GM19043 (cell line): ENCODE measurements around the gene ATRNL1.
A peak's percentile ranks its signal among the peaks of the same experiment; 100 is the strongest.
"Not testable (repeated sequence)": the region's sequence is repeated elsewhere in the genome, so short reads cannot be mapped to it uniquely, and the experiment has no call there.

Source experiments
- ATAC-seq: cut with Tn5 transposase; IDR thresholded peaks from one replicate; pipeline ENCODE4 v1.9.1; 2021; ENCODE audit warnings: low read depth; ENCODE audit not compliant: unreplicated experiment

ATRNL1 gene

GRCh38 chr10:115209133-115209532 lies 116.0 kb downstream of the ATRNL1 start:
- ATAC-seq: peak; percentile 51

- no peak for ATAC-seq
These were observed 121.7 kb downstream of the ATRNL1 start for GRCh38 chr10:115214829-115215228.

DNA sequence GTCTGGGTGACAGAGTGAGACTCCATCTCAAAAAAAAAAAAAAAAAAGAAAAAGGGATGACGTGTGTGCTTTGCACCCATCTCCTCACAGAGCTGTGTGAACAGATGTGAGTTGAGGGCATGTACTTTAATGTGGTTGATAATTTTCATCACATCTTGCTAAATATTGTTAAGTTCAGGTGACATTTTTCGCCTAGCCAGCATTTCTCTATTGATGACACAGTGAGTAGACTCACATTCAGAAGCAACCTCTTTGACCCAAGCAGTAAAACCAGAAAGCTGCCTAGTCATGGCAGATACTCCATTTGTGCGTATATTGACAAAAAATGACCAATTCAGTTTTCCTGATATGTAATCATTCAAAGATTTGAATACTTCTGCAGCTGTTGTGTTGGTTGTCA lies 126.0 kb downstream of the ATRNL1 start:
- no peak for ATAC-seq

DNA sequence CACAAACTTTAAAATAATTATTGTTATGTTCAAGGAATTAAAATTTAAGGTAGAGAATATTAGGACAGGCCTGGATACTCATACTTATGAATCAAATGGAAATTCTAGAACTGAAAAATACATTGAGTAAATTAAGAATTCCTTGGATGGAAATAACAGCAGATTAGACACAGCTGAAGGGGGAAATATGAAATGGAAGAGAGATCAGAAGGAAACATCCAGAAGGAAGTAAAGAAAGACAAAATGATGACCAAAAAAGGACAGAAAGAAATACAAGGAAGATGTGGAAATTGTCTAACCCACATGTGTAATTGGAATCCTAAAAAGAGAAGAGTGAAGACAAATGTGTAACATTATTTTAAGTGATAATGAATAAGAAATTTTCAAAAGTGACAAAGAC lies 128.9 kb downstream of the ATRNL1 start:
- ATAC-seq: no peak

DNA sequence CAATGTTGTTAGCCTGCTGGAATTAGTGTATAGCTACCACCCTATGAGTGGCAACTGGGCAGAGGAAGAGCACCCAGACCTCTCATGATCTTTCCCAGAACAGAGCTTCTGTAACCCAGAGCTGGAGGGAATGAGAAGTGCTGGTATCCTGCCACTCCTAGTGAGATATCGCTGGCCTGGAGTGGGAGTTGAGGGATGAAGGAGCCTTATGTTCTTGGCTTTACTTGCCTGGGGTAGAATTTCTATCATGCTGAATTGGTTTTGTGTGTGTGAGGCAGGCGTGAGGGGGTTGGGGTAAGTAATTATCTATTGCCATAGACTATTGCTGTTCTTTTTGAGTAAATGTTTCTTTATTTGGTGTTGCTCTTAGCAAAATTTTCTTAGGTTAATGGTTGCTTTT lies 146.6 kb downstream of the ATRNL1 start:
- no peak for ATAC-seq

- no peak for ATAC-seq
These were observed 157.6 kb downstream of the ATRNL1 start for GRCh38 chr10:115250784-115251183.

DNA sequence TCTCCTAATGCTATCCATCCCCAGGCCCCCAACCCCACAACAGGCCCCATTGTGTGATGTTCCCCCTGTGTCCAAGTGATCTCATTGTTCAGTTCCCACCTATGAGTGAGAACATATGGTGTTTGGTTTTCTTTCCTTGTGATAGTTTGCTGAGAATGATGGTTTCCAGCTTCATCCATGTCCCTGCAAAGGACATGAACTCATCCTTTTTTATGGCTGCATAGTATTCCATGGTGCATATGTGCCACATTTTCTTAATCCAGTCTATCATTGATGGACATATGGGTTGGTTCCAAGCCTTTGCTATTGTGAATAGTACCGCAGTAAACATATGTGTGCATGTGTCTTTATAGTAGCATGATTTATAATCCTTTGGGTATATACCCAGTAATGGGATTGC lies 160.6 kb downstream of the ATRNL1 start:
- ATAC-seq: not testable (repeated sequence)

DNA sequence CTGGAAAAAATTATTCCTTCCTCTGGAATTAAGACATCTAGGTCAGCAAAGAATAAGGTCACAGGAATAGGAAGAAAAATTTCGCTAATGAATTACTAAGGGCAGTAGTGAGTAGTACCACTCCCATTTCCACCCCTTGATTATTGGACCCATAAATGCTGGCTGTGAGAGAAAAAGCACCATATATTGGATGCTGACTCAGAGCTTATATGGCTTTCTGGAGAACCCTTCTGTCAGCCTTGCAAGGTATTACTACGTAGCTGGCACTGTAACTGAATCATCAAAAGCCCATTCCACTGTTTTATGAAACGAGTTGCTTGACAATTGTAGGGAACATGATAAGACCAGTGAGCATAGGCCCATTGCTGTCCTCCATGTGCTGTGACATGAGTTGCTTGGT lies 179.3 kb downstream of the ATRNL1 start:
- ATAC-seq: no peak

- no peak for ATAC-seq
These were observed 185.1 kb downstream of the ATRNL1 start for GRCh38 chr10:115278294-115278693.

DNA sequence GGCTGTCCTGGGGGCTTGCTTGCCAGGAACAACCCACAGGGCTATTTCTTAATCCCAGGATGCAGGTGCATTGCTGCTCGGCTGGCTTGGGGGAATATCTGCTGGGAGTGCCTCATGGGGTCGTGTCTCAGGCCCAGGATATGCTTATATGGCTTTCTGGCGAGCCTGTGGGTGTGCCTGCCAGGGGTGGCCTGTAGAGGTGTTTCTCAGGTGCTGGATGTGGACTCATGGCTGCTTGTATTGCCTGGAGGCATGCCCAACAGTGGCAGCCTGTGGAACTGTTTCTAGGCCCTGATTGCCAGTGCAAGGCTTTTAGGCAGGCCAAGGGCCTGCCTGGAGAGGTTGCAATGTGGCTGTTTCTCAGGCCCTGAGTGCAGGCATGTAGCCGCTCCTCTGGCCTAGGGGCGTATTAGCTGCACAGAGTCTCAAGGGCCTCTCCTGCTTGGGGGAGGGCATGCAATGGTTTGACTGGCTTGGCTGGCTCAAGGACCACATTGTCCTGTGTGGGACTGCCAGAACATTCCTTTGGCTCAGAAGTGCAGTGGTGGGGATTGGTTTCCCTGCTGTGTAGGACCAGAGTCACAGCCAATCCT lies 202.1 kb downstream of the ATRNL1 start:
- ATAC-seq: no peak

DNA sequence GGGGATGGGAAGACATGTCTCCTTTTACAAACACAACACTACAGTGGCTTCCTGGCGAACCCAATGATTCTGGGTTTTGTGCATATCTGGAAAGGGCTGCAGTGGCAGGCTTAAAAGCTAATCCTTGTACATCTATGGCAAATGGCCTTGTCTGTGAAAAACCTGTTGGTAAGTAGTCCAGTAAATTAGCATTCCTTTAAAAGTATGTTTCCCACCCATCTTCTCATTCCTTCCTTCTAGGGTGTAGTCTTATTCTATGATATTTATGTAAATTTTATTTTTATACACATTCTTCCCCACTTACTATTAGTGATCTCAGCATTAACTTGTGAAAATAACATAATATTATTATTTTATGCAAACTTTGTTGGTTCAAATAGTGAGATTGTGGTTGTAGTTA lies 206.9 kb downstream of the ATRNL1 start:
- ATAC-seq: no peak

GRCh38 chr10:115319669-115320068 lies 226.5 kb downstream of the ATRNL1 start:
- ATAC-seq: not testable (repeated sequence)

DNA sequence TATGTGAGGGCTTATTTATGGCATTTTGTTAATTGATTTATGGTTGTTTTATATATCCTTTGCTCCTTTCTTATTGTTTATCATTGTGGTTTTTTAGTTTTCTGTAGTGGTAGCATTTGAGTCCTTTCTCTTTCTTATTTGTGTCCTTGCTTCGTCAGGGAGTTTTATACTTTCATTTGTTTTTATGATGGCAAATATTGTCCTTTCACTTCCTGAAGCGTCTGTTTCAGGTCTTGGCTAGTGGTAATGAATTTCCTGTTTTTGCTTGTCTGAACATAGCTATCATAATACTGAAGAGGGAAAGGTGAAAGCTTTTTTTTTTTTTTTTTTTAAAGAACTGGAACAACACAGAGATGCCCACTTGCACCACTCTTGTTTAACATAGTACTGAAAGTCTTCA lies 228.2 kb downstream of the ATRNL1 start:
- ATAC-seq: no peak

- ATAC-seq: no peak
These were observed 235.2 kb downstream of the ATRNL1 start for GRCh38 chr10:115328331-115328730.

- ATAC-seq: no peak
These were observed 242.2 kb downstream of the ATRNL1 start for GRCh38 chr10:115335366-115335765.

- peak; percentile 81 for ATAC-seq
These were observed 262.1 kb downstream of the ATRNL1 start for GRCh38 chr10:115355162-115355760.

DNA sequence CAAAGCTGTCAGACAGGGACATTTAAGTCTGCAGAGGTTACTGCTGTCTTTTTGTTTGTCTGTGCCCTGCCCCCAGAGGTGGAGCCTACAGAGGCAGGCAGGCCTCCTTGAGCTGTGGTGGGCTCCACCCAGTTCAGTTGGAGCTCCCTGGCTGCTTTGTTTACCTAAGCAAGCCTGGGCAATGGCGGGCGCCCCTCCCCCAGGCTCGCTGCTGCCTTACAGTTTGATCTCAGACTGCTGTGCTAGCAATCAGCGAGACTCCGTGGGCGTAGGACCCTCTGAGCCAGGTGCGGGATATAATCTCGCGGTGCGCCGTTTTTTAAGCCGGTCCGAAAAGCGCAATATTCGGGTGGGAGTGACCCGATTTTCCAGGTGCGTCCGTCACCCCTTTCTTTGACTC lies 274.8 kb downstream of the ATRNL1 start:
- not testable (repeated sequence) for ATAC-seq

DNA sequence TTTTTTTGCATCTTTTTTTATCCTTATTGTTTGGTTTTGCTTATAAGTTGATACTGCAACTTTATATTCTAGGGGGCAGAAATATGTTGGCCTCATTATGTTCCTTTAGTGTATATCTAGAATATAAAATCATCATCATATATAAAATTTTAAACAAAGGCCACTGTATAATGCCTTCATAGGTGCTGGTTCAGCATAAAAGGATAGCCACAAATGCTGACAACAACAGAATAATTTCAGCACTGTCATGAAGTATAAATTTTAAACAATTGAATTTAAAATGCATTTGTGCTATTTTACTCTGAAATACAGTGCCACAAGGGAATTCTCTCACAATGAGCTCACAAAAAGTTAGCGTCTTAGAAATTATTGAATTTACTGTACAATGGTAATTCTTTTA lies 285.9 kb downstream of the ATRNL1 start:
- ATAC-seq: no peak

GRCh38 chr10:115384665-115385064 lies 291.5 kb downstream of the ATRNL1 start:
- no peak for ATAC-seq

DNA sequence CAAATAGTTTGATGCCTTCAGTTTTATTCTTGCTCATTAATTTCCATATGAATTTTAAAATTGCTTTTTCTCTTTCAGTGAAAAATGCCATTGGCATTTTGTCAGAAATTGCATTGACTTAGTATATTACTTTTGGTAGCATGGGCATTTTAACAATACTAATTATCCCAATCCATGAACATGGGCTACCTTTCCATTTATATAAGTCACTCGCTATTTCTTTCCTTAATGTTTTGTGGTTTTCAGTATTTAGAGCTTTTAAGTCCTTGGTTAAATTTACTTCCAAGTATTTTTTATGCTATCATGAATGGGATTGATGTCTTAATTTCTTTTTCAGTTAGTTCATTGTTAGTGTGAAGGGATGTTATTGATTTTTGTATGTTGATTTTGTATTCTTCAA lies 297.4 kb downstream of the ATRNL1 start:
- ATAC-seq: no peak

- no peak for ATAC-seq
These were observed 304.9 kb downstream of the ATRNL1 start for GRCh38 chr10:115398026-115398425.

GRCh38 chr10:115402699-115403098 lies 309.5 kb downstream of the ATRNL1 start:
- ATAC-seq: no peak

DNA sequence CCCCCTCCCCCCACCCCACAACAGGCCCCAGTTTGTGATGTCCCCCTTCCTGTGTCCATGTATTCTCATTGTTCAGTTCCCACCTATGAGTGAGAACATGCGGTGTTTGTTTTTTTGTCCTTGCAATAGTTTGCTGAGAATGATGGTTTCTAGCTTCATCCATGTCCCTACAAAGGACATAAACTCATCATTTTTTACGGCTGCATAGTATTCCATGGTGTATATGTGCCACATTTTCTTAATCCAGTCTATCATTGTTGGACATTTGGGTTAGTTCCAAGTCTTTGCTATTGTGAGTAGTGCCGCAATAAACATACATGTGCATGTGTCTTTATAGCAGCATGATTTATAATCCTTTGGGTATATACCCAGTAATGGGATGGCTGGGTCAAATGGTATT lies 312.7 kb downstream of the ATRNL1 start:
- not testable (repeated sequence) for ATAC-seq
